Common myeloid progenitor, CD34-positive (primary cell): ENCODE results near the gene CHRM5.
"Not testable (repeated sequence)": the region's sequence is repeated elsewhere in the genome, so short reads cannot be mapped to it uniquely, and the experiment has no call there.

ENCODE experiments used
- CTCF ChIA-PET: fragments of 350-600 bp; sonication (Branson Sonifier 250); formaldehyde crosslinking; loops from one replicate; lab custom pipeline; 2021; ENCODE audit warnings: antibody characterized with exemption; lab: Charles Lee
- POLR2A ChIA-PET: fragments of 350-600 bp; sonication (Branson Sonifier 250); formaldehyde crosslinking; loops from one replicate; lab custom pipeline; 2021; ENCODE audit warnings: antibody characterized with exemption; lab: Charles Lee
- DNase-seq, 3 donors: peaks; one replicate each; pipeline versions ENCODE4 v3.0.0 to v3.0.0-alpha.2; 2013
- H3K27ac ChIP-seq, 2 experiments: 1 replicate in 1 of 2; 2 replicates in 1 of 2; pipeline ENCODE4 v1.7.0; 2013; ENCODE audit warnings: inconsistent platforms in 2 of 2, low read length in 2 of 2, mild to moderate bottlenecking in 2 of 2, low read depth in 1 of 2, moderate library complexity in 1 of 2; ENCODE audit not compliant: severe bottlenecking in 2 of 2, insufficient read depth in 1 of 2, poor library complexity in 1 of 2
- H3K27me3 ChIP-seq, 5 experiments: replicated peaks in 2 of 5; 1 replicate in 3 of 5; 2 replicates in 2 of 5; pipeline versions ENCODE4 v1.6.1 to v1.7.0; 2013; ENCODE audit warnings: low read length in 4 of 5, mild to moderate bottlenecking in 2 of 5, moderate library complexity in 2 of 5, inconsistent platforms in 1 of 5; ENCODE audit not compliant: insufficient read depth in 5 of 5, control insufficient read depth in 4 of 5
- H3K36me3 ChIP-seq, 4 experiments: 1 replicate in 2 of 4; 2 replicates in 2 of 4; pipeline versions ENCODE4 v1.6.1 to v1.7.0; 2013; ENCODE audit warnings: low read length in 3 of 4, control low read depth in 1 of 4, mild to moderate bottlenecking in 1 of 4; ENCODE audit not compliant: control insufficient read depth in 4 of 4, insufficient read depth in 4 of 4
- H3K4me1 ChIP-seq, 4 experiments: 1 replicate in 3 of 4; 2 replicates in 1 of 4; pipeline versions ENCODE4 v1.6.1 to v1.7.1; 2013; ENCODE audit warnings: low read length in 3 of 4, mild to moderate bottlenecking in 3 of 4, control low read depth in 1 of 4, inconsistent platforms in 1 of 4, moderate library complexity in 1 of 4; ENCODE audit not compliant: control insufficient read depth in 4 of 4, insufficient read depth in 4 of 4; ENCODE audit errors: control extremely low read depth in 1 of 4
- H3K4me3 ChIP-seq, 7 experiments: 1 replicate in 4 of 7; 2 replicates in 3 of 7; pipeline versions ENCODE4 v1.5.1 to v1.7.0; 2013; ENCODE audit warnings: mild to moderate bottlenecking in 7 of 7, low read length in 6 of 7, moderate library complexity in 6 of 7, inconsistent platforms in 2 of 7, low read depth in 2 of 7, control low read depth in 1 of 7; ENCODE audit not compliant: insufficient read depth in 4 of 7, control insufficient read depth in 1 of 7; ENCODE audit errors: extremely low read depth in 1 of 7
- H3K9me3 ChIP-seq, 5 experiments: 1 replicate in 4 of 5; 2 replicates in 1 of 5; pipeline versions ENCODE4 v1.6.1 to v1.7.1; 2013; ENCODE audit warnings: low read length in 4 of 5, mild to moderate bottlenecking in 2 of 5, inconsistent platforms in 1 of 5, low read depth in 1 of 5, moderate library complexity in 1 of 5; ENCODE audit not compliant: control insufficient read depth in 4 of 5, insufficient read depth in 2 of 5; ENCODE audit errors: control extremely low read depth in 1 of 5
- WGBS: methylation state at CpG from one replicate; pipeline ENCODE4 v1.1.5; 2013; ENCODE audit not compliant: insufficient coverage; 5-methylcytosine and 5-hydroxymethylcytosine counted together

The CHRM5 gene

DNA sequence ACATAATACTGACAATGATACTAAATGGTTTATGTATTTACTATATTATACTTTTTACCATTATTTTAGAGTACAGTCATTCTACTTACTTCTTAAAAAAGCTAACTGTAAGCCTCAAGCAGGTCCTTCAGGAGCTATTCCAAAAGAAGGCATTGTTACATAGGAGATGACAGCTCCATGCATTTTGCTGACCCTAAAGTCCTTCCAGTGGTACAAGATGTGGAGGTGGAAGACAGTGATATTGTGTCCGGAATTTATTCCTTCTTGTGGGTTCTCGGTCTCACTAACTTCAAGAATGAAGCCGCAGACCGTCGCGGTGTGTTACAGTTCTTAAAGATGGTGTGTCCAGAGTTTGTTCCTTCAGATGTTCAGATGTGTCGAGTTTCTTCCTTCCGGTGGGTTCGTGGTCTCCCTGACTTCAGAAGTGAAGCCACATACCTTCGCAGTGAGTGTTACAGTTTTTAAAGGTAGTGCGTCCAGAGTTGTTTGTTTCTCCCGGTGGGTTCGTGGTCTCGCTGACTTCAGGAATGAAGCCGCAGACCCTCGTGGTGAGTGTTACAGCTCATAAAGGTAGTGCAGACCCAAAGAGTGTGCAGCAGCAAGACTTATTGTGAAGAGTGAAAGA is 49.8 kb downstream of the CHRM5 start:
- CTCF ChIA-PET = interaction anchor here (1.0 to 1.1 kb wide), 3 partner anchors 26 to 284 kb away, joined by 3 read pairs; no protein-coding TSS in a partner anchor

DNA sequence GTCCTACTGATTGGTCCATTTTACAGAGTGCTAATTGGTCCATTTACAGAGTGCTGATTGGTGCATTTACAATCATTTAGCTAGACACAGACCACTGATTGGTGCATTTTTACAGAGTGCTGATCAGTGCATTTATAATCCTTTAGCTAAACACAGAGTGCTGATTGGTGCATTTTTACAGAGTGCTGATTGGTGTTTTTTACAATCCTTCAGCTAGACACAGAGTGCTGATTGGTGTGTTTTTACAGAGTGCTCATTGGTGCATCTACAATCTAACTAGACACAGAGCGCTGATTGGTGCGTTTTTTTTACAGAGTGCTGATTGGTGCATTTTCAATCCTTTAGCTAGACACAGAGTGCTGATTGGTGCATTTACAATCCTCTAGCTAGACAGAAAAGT is 50.4 kb downstream of the CHRM5 start:
- DNase-seq, H3K9me3 ChIP-seq, H3K4me3 ChIP-seq, H3K27ac ChIP-seq, H3K36me3 ChIP-seq, POLR2A ChIA-PET, H3K4me1 ChIP-seq, H3K27me3 ChIP-seq: not testable (repeated sequence)
- 100% methylated on average over 2 of the region's 2 CpGs for WGBS
- CTCF ChIA-PET = interaction anchor here (1.0 kb wide), 1 partner anchor 284 kb away, joined by 3 read pairs; no protein-coding TSS in a partner anchor

More for the DNA sequence above, 49.8 kb downstream of the CHRM5 start:
- Histone ChIP-seq H3K36me3 (peaks cover 0 to 6% (median 1%) of the 10 kb centered on the region in 4 experiments), H3K4me1 (no peaks in the 10 kb centered on the region), H3K4me3 (no peak overlapping the region), H3K27ac (no peak overlapping the region), H3K27me3 (no peaks in the 10 kb centered on the region), H3K9me3 (no peaks in the 10 kb centered on the region)
- WGBS = 88% methylated on average over 16 of the region's 16 CpGs
- peak in 1 of 3 donors; percentile 8 for DNase-seq
- POLR2A ChIA-PET = no interaction called here

DNA sequence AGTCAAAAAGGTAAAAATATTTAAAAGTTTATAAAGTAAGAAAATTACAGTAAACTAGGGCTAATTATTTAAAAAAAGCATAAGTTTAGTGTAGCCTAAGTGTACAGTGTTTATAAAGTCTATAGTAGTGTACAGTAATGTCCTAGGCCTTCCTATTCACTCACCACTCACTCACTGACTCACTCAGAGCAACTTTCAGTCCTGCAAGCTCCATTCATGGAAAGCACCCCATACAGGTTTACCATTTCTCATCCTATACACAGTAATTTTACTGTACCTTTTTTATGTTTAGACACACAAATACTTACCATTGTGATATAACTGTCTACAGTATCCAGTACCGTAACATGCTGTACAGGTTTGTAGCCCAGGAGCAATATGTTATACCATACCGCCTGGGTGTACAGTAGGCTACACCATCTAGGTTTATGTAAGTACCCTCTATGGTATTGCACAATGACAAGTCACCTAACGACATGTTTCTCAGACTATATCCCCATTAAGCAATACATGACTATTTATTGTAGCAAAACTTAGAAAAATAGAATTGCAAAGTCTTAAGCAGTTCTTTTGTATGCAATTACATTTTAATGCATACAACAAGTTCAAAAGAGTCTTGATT is 51.2 kb downstream of the CHRM5 start:
- POLR2A ChIA-PET = no interaction called here
- Histone ChIP-seq H3K4me3 (no peak overlapping the region), H3K27me3 (no peaks in the 10 kb centered on the region), H3K27ac (no peak overlapping the region), H3K4me1 (no peaks in the 10 kb centered on the region), H3K9me3 (no peaks in the 10 kb centered on the region), H3K36me3 (peaks cover 0 to 5% (median 0%) of the 10 kb centered on the region in 4 experiments)
- CTCF ChIA-PET = interaction anchor here (1.0 kb wide), 1 partner anchor 285 kb away, joined by 3 read pairs; no protein-coding TSS in a partner anchor
- no peak for DNase-seq
- WGBS = 100% methylated on average over 1 of the region's 3 CpGs

DNA sequence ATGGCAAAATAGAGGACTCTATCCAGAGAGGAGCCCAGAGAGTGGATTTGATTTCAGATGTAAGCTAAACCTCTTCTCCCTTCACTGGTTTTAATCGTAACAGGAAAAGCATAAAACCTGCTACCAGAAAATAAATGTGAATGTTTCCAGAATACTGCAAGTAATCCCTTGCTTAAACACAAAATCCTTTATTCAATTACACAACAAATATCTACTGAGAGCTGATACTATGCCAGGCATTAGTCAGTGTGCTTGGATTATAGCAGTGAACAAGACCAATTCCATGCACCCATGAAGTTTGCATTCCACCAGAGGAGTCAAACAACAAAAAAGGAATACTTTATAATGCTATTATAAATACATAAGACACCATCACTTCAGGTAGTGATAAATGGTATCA is 55.6 kb downstream of the CHRM5 start:
- POLR2A ChIA-PET = no interaction called here
- CTCF ChIA-PET = no interaction called here

DNA sequence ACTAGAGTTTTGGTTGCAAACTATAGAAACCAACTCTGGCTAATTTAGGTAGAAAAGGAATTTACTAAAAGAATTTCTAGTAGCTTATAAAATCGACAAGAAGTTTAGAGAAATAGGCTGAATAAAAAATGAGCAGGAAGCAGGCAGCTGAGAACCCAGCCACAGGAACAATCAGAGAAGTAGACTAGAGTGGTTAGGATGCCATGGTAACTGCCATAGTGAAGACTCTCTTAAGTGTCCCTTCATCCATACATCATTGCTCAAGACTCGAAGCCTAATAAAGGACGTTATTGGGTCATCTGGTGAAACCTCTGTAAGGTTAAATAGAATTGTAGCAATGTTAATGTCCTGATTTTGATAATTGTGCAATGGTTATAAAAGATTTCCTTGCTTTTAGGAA is 57.0 kb downstream of the CHRM5 start:
- Histone ChIP-seq H3K9me3 (peaks cover 0 to 6% (median 0%) of the 10 kb centered on the region in 5 experiments), H3K4me3 (no peak overlapping the region), H3K27me3 (no peaks in the 10 kb centered on the region), H3K36me3 (no peaks in the 10 kb centered on the region), H3K27ac (no peak overlapping the region), H3K4me1 (no peaks in the 10 kb centered on the region)
- peak in 2 of 3 donors; percentile 50 to 61 for DNase-seq
- 0% methylated on average over 1 of the region's 3 CpGs for WGBS
- ChIA-PET POLR2A (no interaction called here), CTCF (no interaction called here)

More for the DNA sequence above, 55.6 kb downstream of the CHRM5 start:
- Histone ChIP-seq H3K9me3 (peaks cover 0 to 6% (median 0%) of the 10 kb centered on the region in 5 experiments), H3K4me1 (no peaks in the 10 kb centered on the region), H3K27ac (no peak overlapping the region), H3K4me3 (no peak overlapping the region), H3K36me3 (no peaks in the 10 kb centered on the region), H3K27me3 (no peaks in the 10 kb centered on the region)
- DNase-seq = no peak
- 100% methylated on average over 1 of the region's 1 CpG for WGBS

DNA sequence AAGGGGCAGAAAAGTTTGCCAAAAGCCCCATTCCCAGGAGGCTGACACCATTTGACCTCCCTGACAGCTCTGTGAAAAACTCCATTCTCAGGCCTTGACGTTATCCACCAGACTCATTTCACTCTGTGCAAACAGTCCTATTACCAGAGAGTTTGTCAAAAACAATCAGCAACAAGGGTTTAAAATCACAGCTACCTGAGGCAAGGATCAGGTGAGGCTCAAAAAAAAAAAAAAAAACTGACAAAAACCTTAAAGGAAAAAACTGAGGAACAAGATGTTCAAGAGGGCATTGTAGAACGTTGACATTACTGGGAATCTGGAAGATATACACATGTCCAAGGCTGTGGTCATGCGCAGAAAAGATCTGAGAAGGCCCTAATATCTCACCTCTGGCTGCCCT is 59.3 kb downstream of the CHRM5 start:
- 100% methylated on average over 2 of the region's 3 CpGs for WGBS

More for the DNA sequence above, 59.3 kb downstream of the CHRM5 start:
- no peaks in the 10 kb centered on the region for H3K27me3 ChIP-seq
- no peaks in the 10 kb centered on the region for H3K36me3 ChIP-seq
- H3K9me3 ChIP-seq = peaks cover 0 to 6% (median 0%) of the 10 kb centered on the region in 5 experiments
- no peak overlapping the region for H3K27ac ChIP-seq
- H3K4me3 ChIP-seq = no peak overlapping the region
- DNase-seq = no peak
- H3K4me1 ChIP-seq = no peaks in the 10 kb centered on the region
- ChIA-PET POLR2A (no interaction called here), CTCF (no interaction called here)
